Right renal cortex interstitium (tissue), 3 donors: ENCODE results near the gene SIT1. TPM values are rescaled to one million over a fixed set of nuclear protein-coding genes. Genes with fewer than 3 reads are reported as not detected.

Experiments
- DNase-seq, 3 donors: peaks; one replicate each; pipeline ENCODE4 v3.0.0-alpha.2; 2013; ENCODE audit warnings: low read depth in 3 of 3, low spot score in 2 of 3
- polyA plus RNA-seq, 3 donors: library from polyadenylated mRNA; unstranded; fragments of 120-200 nt; gene quantifications; one replicate each; pipeline ENCODE4 v1.2.1, GENCODE V29; 2013; ENCODE audit not compliant: insufficient read length in 3 of 3

SIT1 gene, protein sequence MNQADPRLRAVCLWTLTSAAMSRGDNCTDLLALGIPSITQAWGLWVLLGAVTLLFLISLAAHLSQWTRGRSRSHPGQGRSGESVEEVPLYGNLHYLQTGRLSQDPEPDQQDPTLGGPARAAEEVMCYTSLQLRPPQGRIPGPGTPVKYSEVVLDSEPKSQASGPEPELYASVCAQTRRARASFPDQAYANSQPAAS
- polyA plus RNA-seq: under 1 TPM; 0.29 to 0.38 (median 0.36) TPM

DNA sequence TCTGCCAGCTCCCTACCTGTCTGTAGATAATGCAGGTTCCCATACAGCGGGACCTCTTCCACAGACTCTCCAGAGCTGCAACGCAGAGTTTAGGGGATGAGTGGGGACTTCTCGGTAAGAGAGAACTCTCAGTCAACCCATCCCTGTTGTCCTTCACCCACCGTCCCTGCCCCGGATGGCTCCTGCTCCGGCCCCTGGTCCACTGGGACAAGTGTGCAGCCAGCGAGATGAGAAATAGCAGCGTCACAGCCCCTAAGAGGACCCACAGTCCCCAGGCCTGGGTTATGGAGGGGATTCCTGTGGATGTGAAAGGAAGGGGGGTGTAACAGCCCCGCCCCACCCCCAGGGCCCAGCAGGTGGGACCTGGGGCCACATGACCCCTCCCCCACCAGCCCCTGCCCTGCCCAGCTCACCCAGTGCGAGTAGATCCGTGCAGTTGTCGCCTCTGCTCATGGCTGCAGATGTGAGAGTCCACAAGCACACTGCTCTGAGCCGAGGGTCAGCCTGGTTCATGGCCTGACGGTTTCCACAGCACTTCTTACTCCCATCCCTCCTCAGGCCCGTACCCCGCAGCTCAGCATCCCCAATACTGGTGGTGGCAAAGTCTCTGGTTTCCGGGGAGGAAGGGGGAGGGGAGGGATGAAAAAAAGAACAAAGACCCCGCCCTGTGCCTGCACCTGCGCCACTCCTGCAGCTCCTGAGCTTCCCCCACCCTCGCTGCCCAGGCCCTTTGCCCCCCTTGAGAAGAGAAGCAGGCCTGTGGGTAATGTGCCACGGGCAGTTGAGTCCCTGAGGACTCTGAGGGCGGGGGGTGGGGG, at the start of gene SIT1:
TSS of gene SIT1 (minus strand) at position 591 of the 818 bp plus-strand sequence. CDS start at position 513, 78 bp downstream.
- DNase-seq: no peak

DNA sequence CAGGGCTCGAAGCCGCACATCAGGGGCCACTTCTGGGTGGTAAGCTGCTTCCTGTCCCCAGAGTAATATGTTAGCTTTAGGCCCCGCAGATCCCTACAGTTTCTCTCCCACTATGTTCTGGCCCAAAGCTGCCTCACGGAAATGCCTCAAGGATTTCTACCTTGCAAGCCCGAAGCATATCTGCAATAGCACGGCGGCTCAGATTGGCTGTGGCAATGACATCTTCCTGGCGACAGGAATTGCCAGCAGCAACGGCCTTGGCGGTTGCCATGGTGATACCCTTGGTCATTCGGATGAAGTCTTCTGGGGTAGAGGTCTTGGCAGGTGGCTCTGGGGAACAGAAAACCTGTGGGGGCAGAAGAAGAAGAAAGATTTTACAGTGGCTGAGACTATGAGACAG, 49.3 kb upstream of the SIT1 start:
- no peak for DNase-seq

DNA sequence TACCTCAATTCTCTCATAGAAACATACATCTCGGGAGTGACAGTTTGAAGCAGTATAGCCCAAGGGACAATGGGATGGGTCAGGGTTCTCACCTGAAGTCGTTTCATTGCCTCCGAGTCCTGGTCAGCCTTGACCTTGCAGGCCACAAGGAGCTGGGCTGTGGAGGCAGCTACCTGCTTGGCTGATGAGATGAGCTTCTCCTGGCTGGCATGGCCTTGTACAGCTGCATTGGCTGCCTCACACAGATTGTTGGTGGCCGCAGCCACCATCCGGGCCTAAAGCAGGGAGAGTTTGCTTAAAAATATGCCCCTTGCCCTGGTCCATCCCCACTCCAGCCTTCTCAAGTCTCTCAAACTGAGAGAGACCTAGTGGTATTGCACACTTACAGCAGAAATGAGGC, 47.5 kb upstream of the SIT1 start:
- no peak for DNase-seq

DNA sequence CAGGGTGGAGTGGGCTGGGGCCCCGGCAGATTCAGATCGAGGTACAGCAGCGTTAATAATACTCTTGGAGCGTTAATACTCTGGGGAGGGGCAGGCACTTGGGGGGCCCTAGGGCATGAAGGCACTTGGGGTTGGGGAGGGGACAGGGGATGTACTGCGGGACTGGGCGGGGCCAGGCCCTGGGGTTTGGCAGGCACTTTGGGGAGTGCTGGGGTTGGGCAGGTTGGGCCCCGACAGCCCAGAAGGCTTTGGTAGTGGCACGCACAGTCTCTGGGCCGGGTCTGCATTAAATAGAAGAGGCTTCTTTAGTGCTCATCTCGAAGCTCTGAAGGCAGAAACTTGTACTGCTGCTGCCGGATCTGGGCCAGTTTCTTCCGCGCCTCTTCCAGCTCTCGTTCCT, 46.8 kb upstream of the SIT1 start:
- DNase-seq: no peak

DNA sequence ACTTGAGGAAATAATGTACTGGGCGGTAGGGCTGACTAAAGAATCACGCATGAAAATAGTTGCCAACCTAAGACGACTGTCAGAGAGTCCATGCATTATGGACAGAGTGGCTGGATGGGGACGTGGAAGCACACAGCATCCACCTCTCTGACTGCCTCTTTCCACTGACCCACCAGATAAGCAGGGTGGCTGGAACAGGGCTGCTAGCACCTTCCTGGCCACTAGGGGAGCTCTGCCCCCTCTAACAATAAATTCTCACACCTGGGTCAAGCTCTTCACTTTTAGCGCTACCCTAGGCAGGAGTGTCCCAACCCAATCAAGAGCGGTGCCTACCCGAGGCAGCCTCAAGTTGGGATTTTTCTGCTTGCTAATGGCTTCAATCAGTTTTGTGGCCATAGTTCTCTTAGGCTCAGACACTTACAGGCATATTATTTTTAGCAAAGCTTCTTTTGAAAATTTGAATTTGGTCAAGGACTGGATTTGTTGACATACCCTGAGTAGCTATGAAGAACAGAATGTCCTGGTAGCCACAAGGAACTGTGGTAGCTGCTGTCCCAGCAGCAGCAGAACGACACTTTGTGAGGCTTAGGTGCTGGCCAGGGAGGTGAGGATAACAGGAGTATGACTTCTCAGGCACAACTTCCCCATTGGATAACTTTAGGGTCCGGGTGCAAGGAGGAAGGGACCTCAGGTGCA, 45.9 kb upstream of the SIT1 start:
- DNase-seq: no peak

DNA sequence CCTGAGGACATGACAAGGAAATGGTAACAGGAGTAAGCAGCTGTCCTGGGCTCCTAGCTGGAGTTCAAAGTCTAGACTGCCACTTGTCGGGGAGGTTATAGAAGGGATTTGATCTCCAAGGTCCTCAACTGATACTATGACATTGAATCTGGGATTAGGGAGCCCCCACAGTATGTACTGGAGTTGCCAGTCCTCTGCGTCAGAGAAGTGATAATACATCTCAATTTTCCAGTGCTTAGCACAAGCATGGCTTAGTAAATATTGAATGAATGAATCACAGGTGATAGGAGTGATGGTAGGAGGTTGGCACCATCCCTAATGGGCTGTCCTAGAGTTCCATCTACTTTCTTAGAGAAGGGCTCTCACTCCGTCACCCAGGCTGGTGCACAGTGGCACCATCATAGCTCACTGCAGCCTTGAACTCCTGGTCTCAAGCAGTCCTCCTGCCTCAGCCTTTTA, 45.2 kb upstream of the SIT1 start:
- DNase-seq: no peak

DNA sequence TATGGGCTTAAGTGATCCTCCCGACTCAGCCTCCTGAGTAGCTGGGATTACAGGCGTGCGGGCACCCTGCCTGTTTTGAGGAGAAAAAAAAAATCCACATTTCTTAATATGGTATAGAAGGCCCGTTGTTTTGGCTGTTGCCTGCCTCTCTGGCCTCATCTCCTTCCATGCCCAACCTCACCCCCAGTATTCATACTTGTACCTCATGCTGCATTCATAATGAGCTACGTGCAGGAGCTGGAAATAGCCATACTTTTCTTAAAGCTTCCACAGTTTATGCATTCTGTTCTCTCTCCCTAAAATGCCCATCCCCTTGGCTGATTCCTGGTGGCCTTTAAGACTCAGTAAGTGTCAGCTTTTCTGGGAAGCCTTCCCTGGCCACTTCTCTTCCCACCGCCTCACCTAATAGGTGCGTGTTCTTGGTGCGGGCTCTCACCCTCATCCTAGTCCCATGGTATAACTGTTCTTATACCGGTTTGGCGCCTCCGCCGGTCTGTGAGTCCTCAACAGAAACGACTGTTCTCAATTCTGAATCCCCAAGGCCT, 41.1 kb upstream of the SIT1 start:
- no peak for DNase-seq

DNA sequence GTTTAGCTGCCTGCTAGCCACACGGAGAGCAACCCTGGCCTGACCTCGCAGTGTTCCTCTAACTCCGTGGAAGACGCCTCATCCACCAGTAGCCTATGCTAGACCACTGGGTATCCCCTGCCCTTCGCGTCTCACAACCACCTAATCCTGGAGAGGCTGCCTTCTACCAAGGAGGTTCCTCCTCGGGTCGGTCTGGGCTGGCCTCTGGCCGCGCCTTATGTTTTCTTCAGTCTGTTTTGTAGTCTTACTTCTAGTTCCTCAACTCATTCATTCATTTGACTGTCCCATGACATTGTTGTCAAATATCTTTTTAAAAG, 40.6 kb upstream of the SIT1 start:
- DNase-seq: no peak

DNA sequence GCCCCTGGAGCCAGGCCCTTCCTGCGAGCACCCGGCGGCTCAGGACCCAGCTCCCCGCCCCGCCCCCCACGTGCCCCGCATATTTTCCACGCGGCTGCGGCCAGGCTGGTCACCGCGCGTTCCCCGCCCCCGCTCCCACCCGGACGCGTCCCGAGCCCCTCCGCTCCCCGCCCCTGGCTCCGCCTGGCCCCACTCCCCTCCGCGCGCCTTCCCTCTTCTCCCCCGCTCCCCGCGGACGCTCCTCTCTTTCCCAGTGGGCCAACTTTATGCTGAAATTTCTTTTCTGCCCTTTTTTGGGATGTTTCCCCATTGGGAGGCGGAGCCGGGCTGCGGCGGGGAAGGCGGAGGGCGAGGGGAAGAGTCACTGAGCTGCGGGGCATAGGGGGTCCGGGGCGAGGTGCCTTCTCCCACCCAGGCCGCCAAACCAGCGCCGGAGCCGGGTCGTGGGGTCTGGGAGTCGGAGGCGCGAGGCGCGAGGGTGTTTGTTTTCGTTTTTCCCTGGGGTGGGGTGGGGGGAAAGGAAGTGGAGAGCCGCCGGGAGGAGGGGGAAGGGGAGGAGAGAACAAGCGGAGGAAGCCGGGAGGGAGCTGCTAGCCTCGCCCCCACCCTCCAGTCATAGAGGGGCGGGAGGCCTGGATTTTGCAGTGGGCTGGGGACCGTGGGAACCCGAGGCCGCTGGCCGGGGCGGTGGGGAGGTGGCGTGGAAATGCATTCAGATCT, 40.0 kb upstream of the SIT1 start:
- DNase-seq: no peak

DNA sequence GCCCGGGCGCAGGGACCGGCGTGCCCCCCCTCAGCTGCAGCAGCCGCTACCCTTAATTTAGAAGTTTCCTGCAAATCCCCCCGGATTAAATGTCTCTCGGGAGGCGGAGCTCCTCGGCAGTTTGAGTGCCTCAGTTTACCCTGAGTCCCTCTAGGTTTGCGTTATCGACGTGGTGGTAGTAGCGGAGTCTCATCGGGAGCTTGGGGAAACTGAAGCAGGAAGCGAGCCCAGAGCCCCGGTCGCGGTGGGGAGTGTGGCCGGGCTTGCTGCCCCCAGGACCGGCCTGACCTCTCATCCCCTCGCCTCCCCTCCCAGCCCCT, 39.5 kb upstream of the SIT1 start:
- DNase-seq: no peak

DNA sequence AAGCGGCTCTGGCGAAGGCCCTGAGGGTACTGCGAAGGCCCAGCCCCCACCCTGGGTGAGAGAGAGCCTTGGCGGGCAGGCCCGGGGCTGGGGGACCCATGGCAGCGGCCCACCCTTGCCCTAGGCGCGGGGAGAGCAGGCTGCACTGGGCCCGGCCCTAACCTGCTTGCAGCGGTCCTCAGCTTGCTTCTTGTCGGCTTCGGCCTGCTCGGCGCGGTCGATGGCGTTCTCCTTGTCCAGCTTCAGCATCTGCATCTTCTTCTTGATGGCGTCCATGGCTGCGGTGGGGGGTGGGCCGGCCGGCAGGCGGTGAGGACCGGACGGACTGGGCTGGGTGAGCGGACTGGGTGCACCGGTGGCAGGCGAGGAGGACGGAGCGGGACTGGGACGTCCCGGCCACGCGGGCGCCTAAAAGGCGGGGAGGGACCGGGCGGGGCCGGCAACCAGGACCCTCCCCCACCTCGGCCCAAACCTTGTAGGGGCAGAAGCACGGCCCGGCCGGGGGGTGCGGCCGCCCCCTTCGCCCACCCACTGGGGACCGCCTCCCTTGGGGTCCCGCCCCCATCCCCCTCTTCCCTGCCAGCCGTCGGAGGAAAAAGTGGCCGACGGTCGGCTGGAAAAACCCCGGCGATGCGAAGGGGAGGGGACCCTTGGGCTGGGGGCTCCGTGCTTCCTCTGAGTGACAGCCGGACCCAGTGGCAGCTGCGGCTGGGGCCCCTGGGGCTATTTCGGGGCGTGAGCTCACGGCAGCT, 39.0 kb upstream of the SIT1 start, which contains the start of gene TPM2:
TSS of gene TPM2 (minus strand) at position 384 of the 752 bp plus-strand sequence. CDS start at position 276, 108 bp downstream.
- DNase-seq: no peak

DNA sequence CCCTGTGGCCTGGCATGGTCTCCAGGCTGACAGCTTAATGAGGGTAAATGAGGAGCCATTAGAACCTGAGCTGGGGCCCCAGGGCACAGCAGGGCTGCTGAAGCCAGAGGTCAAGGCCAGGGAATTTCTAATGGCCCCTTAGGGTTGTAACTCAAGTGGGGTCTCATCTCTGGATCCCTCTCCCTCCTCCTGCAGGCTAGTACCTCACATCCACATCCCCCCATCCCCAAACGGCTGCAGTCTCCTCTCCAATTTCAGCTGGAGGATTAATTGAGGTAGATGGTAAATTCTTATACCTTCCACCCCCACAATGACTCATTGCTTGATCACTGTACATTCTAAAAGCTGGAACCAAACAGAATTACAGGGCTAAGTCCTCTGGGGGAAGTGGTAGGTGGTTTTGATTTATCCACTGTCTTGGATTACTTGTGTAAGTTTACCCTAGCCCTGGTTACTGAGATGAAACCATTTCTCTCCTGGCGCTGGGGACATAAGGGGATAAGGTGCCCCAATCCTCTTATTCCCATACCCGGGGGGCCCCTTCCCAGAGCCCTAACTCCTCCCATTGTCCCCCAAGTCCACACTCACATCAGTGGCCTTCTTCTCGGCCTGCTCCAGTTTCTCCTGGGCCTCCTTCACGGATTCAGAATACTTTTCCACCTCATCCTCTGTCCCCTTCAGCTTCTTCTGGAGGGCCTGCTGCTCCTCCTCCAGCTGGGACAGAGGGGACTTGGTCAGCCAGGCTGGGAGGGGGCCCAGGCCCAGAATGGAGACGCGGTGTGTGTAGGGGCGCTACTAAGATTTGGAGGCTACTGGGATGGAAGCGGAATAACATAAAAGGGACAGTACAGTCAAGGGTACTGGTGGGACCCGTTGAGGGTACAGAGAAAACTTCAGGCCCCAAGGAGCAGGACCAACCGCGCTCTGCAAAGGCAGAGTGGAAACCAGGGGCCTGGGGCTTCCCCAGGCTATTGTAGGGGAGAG, 38.1 kb upstream of the SIT1 start:
- DNase-seq: no peak

DNA sequence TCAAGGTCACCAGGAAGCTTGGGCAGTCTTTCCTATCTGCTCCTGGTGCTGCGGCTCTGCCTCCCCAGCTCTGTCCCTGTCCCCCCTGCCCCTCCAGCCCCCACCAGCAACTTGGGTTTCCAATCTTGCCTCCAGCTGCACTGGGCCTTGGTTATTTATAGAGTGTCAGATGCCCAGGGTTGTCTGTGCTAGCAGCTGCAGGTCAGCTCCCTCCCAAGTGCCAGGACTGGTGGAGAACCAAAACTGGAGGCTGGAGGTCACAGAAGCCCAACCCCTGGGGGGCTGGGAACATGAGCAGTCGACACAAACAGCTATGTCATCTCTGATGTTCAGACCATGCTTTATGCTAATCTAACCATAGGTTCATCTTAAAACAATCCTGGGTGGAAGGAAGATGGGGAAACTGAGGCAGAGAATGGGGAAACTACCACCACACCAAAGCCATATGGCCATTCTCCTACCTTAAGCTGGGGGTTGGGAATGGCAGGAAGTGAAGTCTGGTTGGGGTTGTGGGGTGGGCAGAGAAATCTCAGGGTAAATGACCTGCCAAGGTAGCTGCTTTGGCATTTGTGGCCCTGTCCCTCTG, 37.3 kb upstream of the SIT1 start:
- no peak for DNase-seq

DNA sequence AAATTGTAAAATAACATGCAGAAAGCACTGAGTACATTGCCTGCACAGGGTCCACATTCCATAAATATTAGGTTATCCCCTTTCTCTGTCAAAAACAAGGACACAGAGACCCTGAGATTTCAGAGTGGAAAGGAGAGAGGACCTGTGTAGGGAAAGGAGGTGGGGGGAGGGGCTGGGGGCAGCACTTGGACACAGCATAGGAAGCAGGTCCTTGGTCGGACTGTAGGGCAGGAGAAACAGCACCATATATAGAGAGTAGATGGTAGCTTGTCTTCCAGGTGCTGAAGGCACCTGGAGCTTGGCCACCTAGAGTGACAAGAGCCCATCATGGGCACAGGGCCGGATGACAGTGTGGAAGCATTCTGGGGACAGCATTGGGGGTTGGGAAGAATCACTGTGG, 36.6 kb upstream of the SIT1 start:
- DNase-seq: no peak

DNA sequence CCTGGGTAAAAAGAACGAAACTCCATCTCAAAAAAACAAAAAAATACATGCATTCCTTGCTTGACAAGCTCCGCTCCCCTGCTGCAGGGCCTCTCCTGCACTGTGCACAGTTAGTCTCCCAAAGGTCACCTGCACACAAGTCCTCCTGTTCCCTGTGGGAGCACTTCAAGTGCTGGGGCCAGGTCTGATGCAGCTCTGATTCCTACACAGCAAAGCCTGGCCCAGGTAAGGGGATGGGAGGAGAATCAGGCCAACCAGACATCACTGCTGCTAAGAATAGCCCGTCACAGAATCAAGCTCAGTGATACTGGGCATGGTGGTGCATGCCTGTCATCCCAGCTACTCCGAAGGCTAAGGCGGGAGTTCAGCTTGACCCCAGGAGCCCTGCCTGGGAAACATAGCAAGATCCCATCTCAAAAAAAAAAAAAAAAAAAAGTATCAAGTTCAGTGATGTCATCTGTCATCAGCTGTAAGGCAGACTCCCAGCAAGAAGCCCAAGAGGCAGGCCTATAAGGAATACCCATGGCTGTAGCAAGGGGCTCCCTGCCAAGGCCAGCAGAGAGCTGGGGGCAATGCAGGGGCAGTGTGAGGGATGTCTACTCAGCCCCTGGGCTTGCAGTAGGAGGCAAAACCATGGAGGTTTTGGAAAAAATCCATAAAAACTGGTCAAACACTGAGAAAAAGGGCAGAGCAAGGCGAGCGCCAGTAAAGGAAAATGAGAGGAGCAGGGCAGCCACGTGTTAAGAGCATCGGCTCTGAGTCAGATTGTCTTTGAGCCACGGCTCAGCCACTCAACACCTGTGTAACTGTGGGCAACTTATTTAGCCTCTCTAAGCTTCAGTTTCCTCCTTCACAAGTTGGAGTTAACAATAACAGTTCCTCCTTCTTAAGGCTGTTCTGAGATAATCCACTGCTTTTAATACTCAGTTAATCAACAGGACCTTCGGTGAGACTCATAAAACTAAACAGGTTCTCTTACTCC, 35.8 kb upstream of the SIT1 start:
- no peak for DNase-seq

DNA sequence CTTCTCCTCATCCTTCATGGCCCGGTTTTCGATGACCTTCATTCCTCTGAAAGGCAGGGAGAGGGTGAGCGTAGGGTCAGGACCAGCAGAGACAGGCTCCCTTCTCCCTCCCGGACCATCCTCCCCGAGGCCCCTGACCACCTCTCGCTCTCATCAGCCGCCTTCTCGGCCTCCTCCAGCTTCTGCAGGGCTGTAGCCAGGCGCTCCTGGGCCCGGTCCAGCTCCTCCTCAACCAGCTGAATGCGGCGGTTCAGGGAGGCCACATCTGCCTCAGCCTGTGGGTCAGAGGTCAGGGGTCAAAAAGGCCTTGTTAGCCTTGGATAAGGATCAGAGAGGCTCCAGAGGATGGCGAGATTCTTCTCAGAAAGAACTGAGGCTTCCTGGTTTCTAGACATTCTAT, 34.8 kb upstream of the SIT1 start:
- DNase-seq: no peak

DNA sequence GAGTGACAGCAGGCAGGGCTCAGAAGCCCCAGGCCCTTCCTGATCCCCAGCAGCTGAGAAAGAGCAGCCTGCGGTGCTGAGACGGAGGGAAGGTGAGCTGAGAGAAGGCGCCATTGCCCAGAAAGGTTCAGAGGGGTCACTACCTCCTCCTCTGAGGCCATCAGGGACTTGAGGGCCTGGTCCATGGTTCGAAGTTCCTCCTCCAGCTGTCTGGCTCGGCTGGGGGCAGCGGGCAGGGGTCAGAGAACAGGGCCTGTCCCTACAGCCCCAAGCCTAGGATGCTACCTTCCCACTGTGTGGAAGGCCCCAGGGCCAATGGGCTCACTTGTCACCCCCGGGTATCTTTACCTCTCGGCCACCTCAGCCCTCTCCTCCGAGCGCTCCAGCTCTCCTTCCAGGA, 34.2 kb upstream of the SIT1 start:
- no peak for DNase-seq
